Neural cell (in vitro differentiated cells): ENCODE data around the gene HORMAD2. TPM values are rescaled to one million over a fixed set of nuclear protein-coding genes. Genes with fewer than 3 reads are reported as not detected.

Source experiments
- H2AFZ ChIP-seq: fragments of 200-600, 300-800 bp; sonication (generic), shearing (Covaris generic); 2 replicates; pipeline ENCODE4 v1.6.0; 2014; ENCODE audit warnings: low read depth, mild to moderate bottlenecking, antibody characterized with exemption, low read length, moderate library complexity
- H3F3A ChIP-seq: fragments of 200-600 bp; shearing (Covaris generic); 2 replicates; pipeline ENCODE4 v1.6.1; 2016; ENCODE audit warnings: mild to moderate bottlenecking, moderate library complexity, mixed read lengths, antibody characterized with exemption, low read length; ENCODE audit not compliant: insufficient read depth, poor library complexity, severe bottlenecking
- H3K27ac ChIP-seq: fragments of 200-600, 300-800 bp; sonication (generic), shearing (Covaris generic); 2 replicates; pipeline ENCODE4 v1.5.1; 2014; ENCODE audit warnings: mild to moderate bottlenecking, low read length, moderate library complexity
- H3K27me3 ChIP-seq: fragments of 300-800, 200-600 bp; sonication (generic), shearing (Covaris generic); 2 replicates; pipeline ENCODE4 v1.6.0; 2014; ENCODE audit warnings: mild to moderate bottlenecking, low read depth, low read length, moderate library complexity; ENCODE audit not compliant: insufficient read depth
- H3K36me3 ChIP-seq: fragments of 300-800, 200-600 bp; sonication (generic), shearing (Covaris generic); 2 replicates; pipeline ENCODE4 v1.5.1; 2014; ENCODE audit warnings: mild to moderate bottlenecking, antibody characterized with exemption, low read length, moderate library complexity; ENCODE audit not compliant: insufficient read depth
- H3K4me2 ChIP-seq: fragments of 300-800, 200-600 bp; sonication (generic), shearing (Covaris generic); 2 replicates; pipeline ENCODE4 v1.6.0; 2014; ENCODE audit warnings: mild to moderate bottlenecking, low read length
- H3K4me3 ChIP-seq: fragments of 300-800, 200-600 bp; sonication (generic), shearing (Covaris generic); 2 replicates; pipeline ENCODE4 v1.5.1; 2014; ENCODE audit warnings: mild to moderate bottlenecking, low read length, moderate library complexity
- H3K79me2 ChIP-seq: fragments of 200-600 bp; shearing (Covaris generic); replicated peaks from 2 replicates; pipeline ENCODE4 v1.6.0; 2014; ENCODE audit warnings: mild to moderate bottlenecking, low read length, moderate library complexity; ENCODE audit not compliant: insufficient read depth
- H3K9ac ChIP-seq: fragments of 300-800, 200-600 bp; sonication (generic), shearing (Covaris generic); 2 replicates; pipeline ENCODE4 v1.6.1; 2016; ENCODE audit warnings: mild to moderate bottlenecking, low read length, mixed read lengths
- H3K9me2 ChIP-seq: fragments of 200-600 bp; shearing (Covaris generic); 2 replicates; pipeline ENCODE4 v1.6.1; 2016; ENCODE audit warnings: mild to moderate bottlenecking, low read length, mixed read lengths; ENCODE audit not compliant: insufficient read depth
- H3K9me3 ChIP-seq: fragments of 200-600, 300-800 bp; sonication (generic), shearing (Covaris generic); 2 replicates; pipeline ENCODE4 v1.6.1; 2016; ENCODE audit warnings: mild to moderate bottlenecking, mixed run types, low read length, moderate library complexity, mixed read lengths
- H4K20me1 ChIP-seq: fragments of 200-600 bp; shearing (Covaris generic); 2 replicates; pipeline ENCODE4 v1.6.1; 2016; ENCODE audit warnings: mild to moderate bottlenecking, mixed run types; ENCODE audit not compliant: insufficient read depth
- EP300 ChIP-seq: fragments of 450-650 bp; conservative IDR thresholded peaks from 2 replicates; pipeline ENCODE4 v1.6.1; 2014; ENCODE audit warnings: antibody characterized with exemption, mild to moderate bottlenecking, moderate library complexity; ENCODE audit not compliant: poor library complexity, severe bottlenecking
- EZH2 ChIP-seq: fragments of 200-600, 300-800 bp; shearing (Covaris generic), sonication (generic); IDR thresholded peaks from 2 replicates; pipeline ENCODE4 v1.6.1; 2014; ENCODE audit warnings: antibody characterized with exemption, low read length, borderline replicate concordance, mild to moderate bottlenecking; ENCODE audit not compliant: insufficient read depth, poor library complexity, severe bottlenecking
- MXI1 ChIP-seq: fragments of 450-650 bp; conservative IDR thresholded peaks from 2 replicates; pipeline ENCODE4 v1.6.1; 2014; ENCODE audit warnings: antibody characterized with exemption, mild to moderate bottlenecking; ENCODE audit not compliant: poor library complexity, severe bottlenecking
- POLR2AphosphoS5 ChIP-seq: IDR thresholded peaks from 2 replicates; pipeline ENCODE4 v1.6.1; 2012
- RAD21 ChIP-seq: fragments of 450-650 bp; conservative IDR thresholded peaks from 2 replicates; pipeline ENCODE4 v1.6.1; 2014; ENCODE audit warnings: antibody characterized with exemption, mild to moderate bottlenecking, moderate library complexity
- SMC3 ChIP-seq: fragments of 450-650 bp; conservative IDR thresholded peaks from 2 replicates; pipeline ENCODE4 v1.6.1; 2014; ENCODE audit warnings: antibody characterized with exemption, mild to moderate bottlenecking, moderate library complexity; ENCODE audit not compliant: poor library complexity
- TAF1 ChIP-seq: IDR thresholded peaks from 2 replicates; pipeline ENCODE4 v1.6.1; 2012; ENCODE audit warnings: low read depth
- polyA plus RNA-seq: library from polyadenylated mRNA; depleted of rRNA; stranded (reverse); fragments of >200 nt; gene quantifications from 2 replicates; pipeline ENCODE4 v1.2.3, GENCODE V29; 2014
- TF ChIP-seq, protein P1 (sequence below): fragments of 450-650 bp; IDR thresholded peaks from 2 replicates; pipeline ENCODE4 v1.5.1; 2014; ENCODE audit warnings: antibody characterized with exemption, mild to moderate bottlenecking, moderate library complexity; ENCODE audit not compliant: poor library complexity, severe bottlenecking
- TF ChIP-seq, protein P2 (sequence below): IDR thresholded peaks from 2 replicates; pipeline ENCODE4 v1.6.1; 2012; ENCODE audit warnings: borderline replicate concordance

The HORMAD2 gene
- polyA plus RNA-seq, 1 donor from 2014 or later = 1.2 TPM

DNA sequence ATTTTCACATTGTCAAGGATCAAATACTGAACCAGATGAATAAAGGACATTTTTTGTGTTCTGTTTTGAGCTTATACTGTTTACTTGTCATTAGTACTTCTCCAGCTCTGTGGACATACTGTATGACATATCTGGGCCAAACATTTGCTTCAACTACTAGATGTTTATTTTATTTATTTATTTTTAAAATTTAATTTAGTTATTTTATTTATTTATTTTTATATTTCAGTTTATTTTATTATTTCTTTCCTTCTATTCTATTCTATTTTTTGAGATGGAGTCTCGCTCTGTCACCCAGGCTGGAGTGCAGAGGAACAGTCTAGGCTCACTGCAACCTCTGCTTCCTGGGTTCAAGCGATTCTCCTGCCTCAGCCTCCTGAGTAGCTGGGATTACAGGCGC, 37.0 kb downstream of the HORMAD2 start:
- Histone ChIP-seq H3K9me3 (no peaks in the 10 kb centered on the region), H4K20me1 (no peaks in the 10 kb centered on the region), H3K27me3 (no peaks in the 10 kb centered on the region), H3K4me3 (no peak overlapping the region), H3K27ac (no peak overlapping the region), H3K4me2 (no peak overlapping the region), H3K9me2 (no peaks in the 10 kb centered on the region), H3K79me2 (no peaks in the 10 kb centered on the region), H2AFZ (no peak overlapping the region), H3K36me3 (no peaks in the 10 kb centered on the region), H3K9ac (no peak overlapping the region), H3F3A (no peaks in the 10 kb centered on the region)
- no peak for TF ChIP-seq RAD21
- TF ChIP-seq POLR2AphosphoS5 = no peak
- no peak for TF ChIP-seq SMC3
- TF ChIP-seq, protein P1, sequence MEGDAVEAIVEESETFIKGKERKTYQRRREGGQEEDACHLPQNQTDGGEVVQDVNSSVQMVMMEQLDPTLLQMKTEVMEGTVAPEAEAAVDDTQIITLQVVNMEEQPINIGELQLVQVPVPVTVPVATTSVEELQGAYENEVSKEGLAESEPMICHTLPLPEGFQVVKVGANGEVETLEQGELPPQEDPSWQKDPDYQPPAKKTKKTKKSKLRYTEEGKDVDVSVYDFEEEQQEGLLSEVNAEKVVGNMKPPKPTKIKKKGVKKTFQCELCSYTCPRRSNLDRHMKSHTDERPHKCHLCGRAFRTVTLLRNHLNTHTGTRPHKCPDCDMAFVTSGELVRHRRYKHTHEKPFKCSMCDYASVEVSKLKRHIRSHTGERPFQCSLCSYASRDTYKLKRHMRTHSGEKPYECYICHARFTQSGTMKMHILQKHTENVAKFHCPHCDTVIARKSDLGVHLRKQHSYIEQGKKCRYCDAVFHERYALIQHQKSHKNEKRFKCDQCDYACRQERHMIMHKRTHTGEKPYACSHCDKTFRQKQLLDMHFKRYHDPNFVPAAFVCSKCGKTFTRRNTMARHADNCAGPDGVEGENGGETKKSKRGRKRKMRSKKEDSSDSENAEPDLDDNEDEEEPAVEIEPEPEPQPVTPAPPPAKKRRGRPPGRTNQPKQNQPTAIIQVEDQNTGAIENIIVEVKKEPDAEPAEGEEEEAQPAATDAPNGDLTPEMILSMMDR = no peak
- TF ChIP-seq TAF1 = no peak
- no peak for TF ChIP-seq EP300
- TF ChIP-seq, protein P2, sequence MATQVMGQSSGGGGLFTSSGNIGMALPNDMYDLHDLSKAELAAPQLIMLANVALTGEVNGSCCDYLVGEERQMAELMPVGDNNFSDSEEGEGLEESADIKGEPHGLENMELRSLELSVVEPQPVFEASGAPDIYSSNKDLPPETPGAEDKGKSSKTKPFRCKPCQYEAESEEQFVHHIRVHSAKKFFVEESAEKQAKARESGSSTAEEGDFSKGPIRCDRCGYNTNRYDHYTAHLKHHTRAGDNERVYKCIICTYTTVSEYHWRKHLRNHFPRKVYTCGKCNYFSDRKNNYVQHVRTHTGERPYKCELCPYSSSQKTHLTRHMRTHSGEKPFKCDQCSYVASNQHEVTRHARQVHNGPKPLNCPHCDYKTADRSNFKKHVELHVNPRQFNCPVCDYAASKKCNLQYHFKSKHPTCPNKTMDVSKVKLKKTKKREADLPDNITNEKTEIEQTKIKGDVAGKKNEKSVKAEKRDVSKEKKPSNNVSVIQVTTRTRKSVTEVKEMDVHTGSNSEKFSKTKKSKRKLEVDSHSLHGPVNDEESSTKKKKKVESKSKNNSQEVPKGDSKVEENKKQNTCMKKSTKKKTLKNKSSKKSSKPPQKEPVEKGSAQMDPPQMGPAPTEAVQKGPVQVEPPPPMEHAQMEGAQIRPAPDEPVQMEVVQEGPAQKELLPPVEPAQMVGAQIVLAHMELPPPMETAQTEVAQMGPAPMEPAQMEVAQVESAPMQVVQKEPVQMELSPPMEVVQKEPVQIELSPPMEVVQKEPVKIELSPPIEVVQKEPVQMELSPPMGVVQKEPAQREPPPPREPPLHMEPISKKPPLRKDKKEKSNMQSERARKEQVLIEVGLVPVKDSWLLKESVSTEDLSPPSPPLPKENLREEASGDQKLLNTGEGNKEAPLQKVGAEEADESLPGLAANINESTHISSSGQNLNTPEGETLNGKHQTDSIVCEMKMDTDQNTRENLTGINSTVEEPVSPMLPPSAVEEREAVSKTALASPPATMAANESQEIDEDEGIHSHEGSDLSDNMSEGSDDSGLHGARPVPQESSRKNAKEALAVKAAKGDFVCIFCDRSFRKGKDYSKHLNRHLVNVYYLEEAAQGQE = no peak
- no peak for TF ChIP-seq MXI1
- TF ChIP-seq EZH2 = no peak

DNA sequence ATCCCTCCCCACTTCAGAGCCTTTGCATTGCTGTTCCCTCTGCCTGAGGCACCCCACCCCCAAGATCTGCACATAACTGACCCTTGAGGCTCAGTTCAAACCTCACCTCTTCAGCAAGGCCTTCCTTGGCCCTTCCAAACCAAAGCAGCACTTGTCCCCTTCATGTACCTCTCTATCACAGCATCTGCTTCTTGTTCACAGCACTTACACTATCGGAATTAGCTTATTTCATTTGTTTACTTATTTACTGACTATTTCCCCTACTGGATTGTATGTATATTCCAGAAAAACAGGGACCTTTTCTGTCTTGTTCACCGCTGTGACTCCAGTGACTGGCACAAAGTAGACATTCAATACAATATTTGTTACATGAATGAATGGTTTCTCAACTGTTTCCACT, 38.0 kb downstream of the HORMAD2 start:
- Histone ChIP-seq H3K9me2 (no peaks in the 10 kb centered on the region), H3K79me2 (no peaks in the 10 kb centered on the region), H3K27ac (no peak overlapping the region), H3K4me2 (no peak overlapping the region), H3K36me3 (no peaks in the 10 kb centered on the region), H3K27me3 (no peaks in the 10 kb centered on the region), H3F3A (no peaks in the 10 kb centered on the region), H2AFZ (no peak overlapping the region), H3K4me3 (no peak overlapping the region), H3K9ac (no peak overlapping the region), H4K20me1 (no peaks in the 10 kb centered on the region), H3K9me3 (no peaks in the 10 kb centered on the region)
- no peak for TF ChIP-seq RAD21

DNA sequence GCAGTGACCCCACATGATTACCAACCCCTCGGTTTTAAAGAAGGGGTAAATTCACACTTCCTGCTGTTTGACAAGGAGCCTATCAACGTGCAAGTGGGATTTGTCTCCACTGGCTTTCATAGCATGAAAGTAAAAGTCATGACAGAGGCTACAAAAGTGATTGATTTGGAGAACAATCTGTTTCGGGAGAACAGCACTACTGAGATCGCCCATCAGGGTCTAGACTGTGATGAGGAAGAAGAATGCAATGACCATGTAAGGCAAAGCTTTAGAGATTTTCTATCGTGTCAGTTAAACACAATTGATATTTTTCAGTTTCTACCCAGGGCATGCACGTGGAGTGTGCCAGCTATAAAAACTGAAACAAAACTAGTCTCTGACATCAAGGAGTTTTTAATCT, 41.7 kb downstream of the HORMAD2 start:
- TF ChIP-seq EP300 (no peak), RAD21 (no peak), TAF1 (no peak), MXI1 (no peak), POLR2AphosphoS5 (no peak), EZH2 (no peak), SMC3 (no peak)
- TF ChIP-seq, protein P1 = no peak
- TF ChIP-seq, protein P2 = no peak
- no peak overlapping the region for H3K9ac ChIP-seq
- H3K79me2 ChIP-seq = no peaks in the 10 kb centered on the region
- H3K4me2 ChIP-seq = no peak overlapping the region
- no peaks in the 10 kb centered on the region for H3K36me3 ChIP-seq
- no peaks in the 10 kb centered on the region for H3K27me3 ChIP-seq
- H4K20me1 ChIP-seq = no peaks in the 10 kb centered on the region
- H3K9me2 ChIP-seq = no peaks in the 10 kb centered on the region
- H3K9me3 ChIP-seq = no peaks in the 10 kb centered on the region
- H3K27ac ChIP-seq = no peak overlapping the region
- H2AFZ ChIP-seq = no peak overlapping the region
- H3F3A ChIP-seq = no peaks in the 10 kb centered on the region
- H3K4me3 ChIP-seq = no peak overlapping the region
